ENCODE data around the gene WDFY3.

- TF ChIP-seq MXI1 (IDR thresholded peaks at IDR 0.05; ENCODE audit: low read depth, low read length) (no peak), REST (IDR thresholded peaks at IDR 0.05; ENCODE audit: low read depth, low read length) (no peak), CTCF (IDR thresholded peaks at IDR 0.05) (no peak), RAD21 (IDR thresholded peaks at IDR 0.05; ENCODE audit: low read length) (no peak), RXRA (IDR thresholded peaks at IDR 0.05; ENCODE audit: borderline replicate concordance, low read depth) (no peak), MAX (IDR thresholded peaks at IDR 0.05; ENCODE audit: low read depth) (no peak), NFIC (IDR thresholded peaks at IDR 0.05; ENCODE audit: borderline replicate concordance) (no peak), ELF1 (IDR thresholded peaks at IDR 0.05) (no peak), POLR2AphosphoS5 (IDR thresholded peaks at IDR 0.05; ENCODE audit: low read depth, low read length) (no peak), TEAD4 (IDR thresholded peaks at IDR 0.05; ENCODE audit: borderline replicate concordance, insufficient read depth) (no peak)
Measured at GRCh38 chr4:84722720-84723119, 243.8 kb downstream of the WDFY3 start.

All from SK-N-SH (cell line).